Endothelial cell of umbilical vein (primary cell): ENCODE results near the gene ASPSCR1. TPM values are rescaled to one million over a fixed set of nuclear protein-coding genes. Genes with fewer than 3 reads are reported as not detected.
"Not testable (repeated sequence)": the region's sequence is repeated elsewhere in the genome, so short reads cannot be mapped to it uniquely, and the experiment has no call there.

Experiments used
- BruUV-seq: library from RNA; stranded (reverse); fragments of 400-500 nt; replicated peaks from 2 replicates; lab custom pipeline; 2021; lab: Mats Ljungman, UMichigan
- CTCF ChIA-PET: fragments of 300-600, 350-600 bp; sonication (Branson Sonifier 250); formaldehyde crosslinking; loops from one replicate; lab custom pipeline; 2021; ENCODE audit warnings: antibody characterized with exemption, inconsistent platforms; lab: Charles Lee
- POLR2A ChIA-PET: fragments of 300-600, 350-600 bp; sonication (Branson Sonifier 250); formaldehyde crosslinking; loops from one replicate; lab custom pipeline; 2021; ENCODE audit warnings: antibody characterized with exemption, inconsistent platforms; lab: Charles Lee
- DNase-seq: peaks from one replicate; pipeline ENCODE4 v3.0.0-alpha.2; 2011; ENCODE audit warnings: low read depth, low spot score
- FAIRE-seq: peaks from 2 replicates; lab custom pipeline; 2011; peaks lifted over from hg19 to GRCh38; lab: Jason Lieb, UNC
- H2AFZ ChIP-seq: 2 replicates; pipeline ENCODE4 v1.6.0; 2012; ENCODE audit warnings: low read depth, low read length, control low read depth, inconsistent platforms
- H3K27ac ChIP-seq: 2 replicates; pipeline ENCODE4 v1.5.1; 2011; ENCODE audit warnings: low read depth, mild to moderate bottlenecking, control low read depth, low read length, moderate library complexity; ENCODE audit not compliant: insufficient read depth
- H3K27me3 ChIP-seq, 2 experiments: 2 replicates each; pipeline versions ENCODE4 v1.6.0 to v1.6.1; 2011; ENCODE audit warnings: low read length in 2 of 2, mixed read lengths in 1 of 2; ENCODE audit not compliant: control insufficient read depth in 2 of 2, insufficient read depth in 2 of 2
- H3K36me3 ChIP-seq, 2 experiments: 2 replicates in 1 of 2; 3 replicates in 1 of 2; pipeline ENCODE4 v1.5.1; 2011; ENCODE audit warnings: low read length in 2 of 2, mild to moderate bottlenecking in 1 of 2, moderate library complexity in 1 of 2; ENCODE audit not compliant: control insufficient read depth in 2 of 2, insufficient read depth in 2 of 2; ENCODE audit errors: extremely low read depth in 1 of 2
- H3K4me1 ChIP-seq: 3 replicates; pipeline ENCODE4 v1.5.1; 2011; ENCODE audit warnings: mild to moderate bottlenecking, low read length; ENCODE audit not compliant: control insufficient read depth, insufficient read depth; ENCODE audit errors: extremely low read depth
- H3K4me2 ChIP-seq: 2 replicates; pipeline ENCODE4 v1.6.1; 2011; ENCODE audit warnings: low read length, control low read depth, mixed read lengths; ENCODE audit not compliant: insufficient read depth
- H3K4me3 ChIP-seq, 3 experiments: fragments of 200-600 bp in 1 of 3; sonication (generic), shearing (Covaris generic) in 1 of 3; replicated peaks in 1 of 3; 2 replicates each; pipeline ENCODE4 v1.5.1; 2011 to 2016; ENCODE audit warnings: control low read depth in 3 of 3, low read length in 3 of 3, mild to moderate bottlenecking in 2 of 3, inconsistent platforms in 1 of 3, low read depth in 1 of 3, moderate library complexity in 1 of 3; ENCODE audit not compliant: insufficient read depth in 1 of 3
- H3K79me2 ChIP-seq: 2 replicates; pipeline ENCODE4 v1.6.0; 2012; ENCODE audit warnings: low read length, inconsistent platforms; ENCODE audit not compliant: control insufficient read depth, insufficient read depth
- H3K9ac ChIP-seq: replicated peaks from 2 replicates; pipeline ENCODE3; 2011; ENCODE audit warnings: low read length, control low read depth; ENCODE audit not compliant: insufficient read depth; ENCODE audit errors: extremely low read depth
- H3K9me1 ChIP-seq: replicated peaks from 3 replicates; pipeline ENCODE4 v1.6.0; 2011; ENCODE audit warnings: mild to moderate bottlenecking, low read length; ENCODE audit not compliant: control insufficient read depth, insufficient read depth; ENCODE audit errors: extremely low read depth
- H3K9me3 ChIP-seq: replicated peaks from 2 replicates; pipeline ENCODE4 v1.5.1; 2012; ENCODE audit warnings: low read length, inconsistent platforms; ENCODE audit not compliant: control insufficient read depth, insufficient read depth
- H4K20me1 ChIP-seq: replicated peaks from 2 replicates; pipeline ENCODE3; 2011; ENCODE audit warnings: mild to moderate bottlenecking, low read length; ENCODE audit not compliant: control insufficient read depth, insufficient read depth; ENCODE audit errors: extremely low read depth
- EZH2 ChIP-seq: IDR thresholded peaks from 2 replicates; pipeline ENCODE4 v1.6.1; 2012; ENCODE audit warnings: borderline replicate concordance, low read depth, mild to moderate bottlenecking, moderate library complexity, low read length, inconsistent platforms; ENCODE audit not compliant: severe bottlenecking
- FOS ChIP-seq: IDR thresholded peaks from 2 replicates; pipeline ENCODE4 v1.6.1; 2011; ENCODE audit warnings: mild to moderate bottlenecking, low read length, moderate library complexity, borderline replicate concordance; ENCODE audit not compliant: insufficient read depth
- GATA2 ChIP-seq: IDR thresholded peaks from 2 replicates; pipeline ENCODE4 v1.7.0; 2011; ENCODE audit warnings: low read depth, mild to moderate bottlenecking, moderate library complexity, mixed read lengths, low read length; ENCODE audit not compliant: insufficient read length, insufficient read depth
- JUN ChIP-seq: IDR thresholded peaks from 2 replicates; pipeline ENCODE4 v1.6.1; 2011; ENCODE audit warnings: borderline replicate concordance, low read depth; ENCODE audit not compliant: insufficient read length, insufficient read depth
- MAX ChIP-seq: IDR thresholded peaks from 2 replicates; pipeline ENCODE4 v1.6.1; 2011; ENCODE audit not compliant: insufficient read depth, insufficient read length
- MYC ChIP-seq: IDR thresholded peaks from one replicate; pipeline ENCODE4 v1.6.1; 2011; ENCODE audit warnings: mild to moderate bottlenecking, low read depth, low read length
- POLR2A ChIP-seq: IDR thresholded peaks from 2 replicates; pipeline ENCODE4 v1.6.1; 2012; ENCODE audit warnings: low read depth, mild to moderate bottlenecking, control low read depth, low read length
- POLR2AphosphoS5 ChIP-seq: IDR thresholded peaks from 2 replicates; pipeline ENCODE4 v1.6.1; 2012; ENCODE audit warnings: low read depth, mild to moderate bottlenecking, control low read depth, low read length, moderate library complexity; ENCODE audit not compliant: insufficient read depth
- dilution Hi-C: fragments of 300-500 bp; cut with MboI; formaldehyde crosslinking; loops from one replicate; pipeline ENCODE4 v1.15.0; 2019; ENCODE audit warnings: low sequenced_read_pairs; ENCODE audit not compliant: extremely low pct_ligation_motif_present
- intact Hi-C: fragments of 100-400 bp; cut with micrococcal nuclease; formaldehyde crosslinking; loops from one replicate; pipeline ENCODE4 v1.10.0; 2022
- polyA plus RNA-seq, 4 experiments: library from polyadenylated mRNA; depleted of rRNA in 3 of 4; stranded (reverse) in 3 of 4; unstranded in 1 of 4; fragments of >200 nt; gene quantifications; 2 replicates each; pipeline versions ENCODE4 v1.2.1 to v1.2.3, GENCODE V29; 2011 to 2012; ENCODE audit warnings: missing spikeins in 1 of 4
- total RNA-seq: library from RNA; stranded (reverse); gene quantifications from 2 replicates; pipeline ENCODE4 v1.2.3, GENCODE V29; 2021
- TF ChIP-seq, protein P1 (sequence below), 2 donors: IDR thresholded peaks; 1 replicate in 1 of 2; 2 replicates in 1 of 2; pipeline ENCODE4 v1.5.1; 2011; ENCODE audit warnings: low read length in 2 of 2, mild to moderate bottlenecking in 2 of 2, moderate library complexity in 2 of 2, control low read depth in 1 of 2, inconsistent platforms in 1 of 2, low read depth in 1 of 2; ENCODE audit not compliant: insufficient read depth in 1 of 2; ENCODE audit errors: extremely low read depth in 1 of 2

ASPSCR1 gene
- total and polyA plus RNA-seq, 2 donors (not counting 3 experiments of a cell fraction or from before 2014, with no cell fraction given), result 24.8 to 36.5 TPM

- peaks cover 0 to 15% of the 10 kb centered on the region in 2 experiments for H3K36me3 ChIP-seq
- no peak overlapping the region for H3K9ac ChIP-seq
- no peak overlapping the region for H3K27ac ChIP-seq
- H3K9me1 ChIP-seq, result no peaks in the 10 kb centered on the region
- TF ChIP-seq MAX, result no peak
- TF ChIP-seq POLR2A, result no peak
- TF ChIP-seq JUN, result no peak
- TF ChIP-seq, protein P1, sequence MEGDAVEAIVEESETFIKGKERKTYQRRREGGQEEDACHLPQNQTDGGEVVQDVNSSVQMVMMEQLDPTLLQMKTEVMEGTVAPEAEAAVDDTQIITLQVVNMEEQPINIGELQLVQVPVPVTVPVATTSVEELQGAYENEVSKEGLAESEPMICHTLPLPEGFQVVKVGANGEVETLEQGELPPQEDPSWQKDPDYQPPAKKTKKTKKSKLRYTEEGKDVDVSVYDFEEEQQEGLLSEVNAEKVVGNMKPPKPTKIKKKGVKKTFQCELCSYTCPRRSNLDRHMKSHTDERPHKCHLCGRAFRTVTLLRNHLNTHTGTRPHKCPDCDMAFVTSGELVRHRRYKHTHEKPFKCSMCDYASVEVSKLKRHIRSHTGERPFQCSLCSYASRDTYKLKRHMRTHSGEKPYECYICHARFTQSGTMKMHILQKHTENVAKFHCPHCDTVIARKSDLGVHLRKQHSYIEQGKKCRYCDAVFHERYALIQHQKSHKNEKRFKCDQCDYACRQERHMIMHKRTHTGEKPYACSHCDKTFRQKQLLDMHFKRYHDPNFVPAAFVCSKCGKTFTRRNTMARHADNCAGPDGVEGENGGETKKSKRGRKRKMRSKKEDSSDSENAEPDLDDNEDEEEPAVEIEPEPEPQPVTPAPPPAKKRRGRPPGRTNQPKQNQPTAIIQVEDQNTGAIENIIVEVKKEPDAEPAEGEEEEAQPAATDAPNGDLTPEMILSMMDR (IDR thresholded peaks at IDR 0.05; ENCODE audit: extremely low read depth in 1 of 2, insufficient read depth in 1 of 2, low read depth in 1 of 2, low read length in 2 of 2), result no peak
- no peak for TF ChIP-seq FOS
- no peak for TF ChIP-seq MYC
- no peak for TF ChIP-seq GATA2
- TF ChIP-seq POLR2AphosphoS5, result no peak
- no peak for TF ChIP-seq EZH2
- dilution Hi-C loops (no loop called here), intact Hi-C loops (no loop called here)
- POLR2A ChIA-PET, result interaction anchor here (0.6 kb wide), 1 partner anchor 131 kb away, joined by 11 read pairs; no protein-coding TSS in a partner anchor
- CTCF ChIA-PET, result interaction anchor here (0.8 to 1.4 kb wide), 2 partner anchors 21 to 50 kb away, joined by 3 read pairs; no protein-coding TSS in a partner anchor
- no peaks in the 10 kb centered on the region for H4K20me1 ChIP-seq
- DNase-seq, result no peak
- peaks cover 5% of the 10 kb centered on the region for H3K4me1 ChIP-seq
- H3K9me3 ChIP-seq, result no peaks in the 10 kb centered on the region
- no TSS peak for BruUV-seq
- FAIRE-seq, result no peak
- no peaks in the 10 kb centered on the region for H3K27me3 ChIP-seq
- no peak overlapping the region for H2AFZ ChIP-seq
- H3K79me2 ChIP-seq, result no peaks in the 10 kb centered on the region
- no peak overlapping the region for H3K4me3 ChIP-seq
- H3K4me2 ChIP-seq, result no peak overlapping the region
Measured at GRCh38 chr17:81980707-81981343, 3.4 kb downstream of the ASPSCR1 start.

DNA sequence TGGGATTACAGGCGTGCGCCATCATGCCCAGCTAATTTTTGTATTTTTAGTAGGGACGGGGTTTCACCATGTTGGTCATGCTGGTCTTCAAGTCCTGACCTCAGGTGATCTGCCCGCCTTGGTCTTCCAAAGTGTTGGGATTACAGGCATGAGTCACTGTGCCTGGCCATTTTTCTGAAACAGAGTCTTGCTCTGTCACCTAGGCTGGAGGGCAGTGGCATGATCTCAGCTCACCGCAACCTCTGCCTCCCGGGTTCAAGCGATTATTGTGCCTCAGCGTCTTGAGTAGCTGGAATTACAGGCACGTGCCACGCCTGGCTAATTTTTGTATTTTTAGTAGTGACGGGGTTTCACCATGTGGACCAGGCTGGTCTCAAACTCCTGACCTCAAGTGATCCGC, 4.1 kb downstream of the ASPSCR1 start:
- intact Hi-C loops, H3K27ac ChIP-seq, H3K4me1 ChIP-seq, H3K9me3 ChIP-seq, H2AFZ ChIP-seq, H3K79me2 ChIP-seq, DNase-seq, H3K9ac ChIP-seq, dilution Hi-C loops, H4K20me1 ChIP-seq, H3K4me3 ChIP-seq, H3K27me3 ChIP-seq, BruUV-seq, POLR2A ChIA-PET, H3K9me1 ChIP-seq, FAIRE-seq, H3K4me2 ChIP-seq: not testable (repeated sequence)
- peaks cover 0 to 18% of the 10 kb centered on the region in 2 experiments for H3K36me3 ChIP-seq
- CTCF ChIA-PET, result interaction anchor here (1.4 kb wide), 1 partner anchor 49 kb away, joined by 3 read pairs; no protein-coding TSS in a partner anchor
